ENCODE measurements around the gene MSANTD1. TPM values are rescaled to one million over a fixed set of nuclear protein-coding genes. Genes with fewer than 3 reads are reported as not detected.

Gene MSANTD1
- total and polyA plus RNA-seq, 7 donors, result 0.11 to 0.94 (median 0.34) TPM

- Histone ChIP-seq H3K36me3 (ENCODE audit: insufficient read depth in 1 of 2, low read depth in 1 of 2) (no peaks in the 10 kb centered on the region), H3K9me3 (no peaks in the 10 kb centered on the region), H3K4me1 (no peaks in the 10 kb centered on the region), H3K27ac (no peak overlapping the region), H3K27me3 (ENCODE audit: insufficient read depth in 3 of 3, low read length in 2 of 3) (no peaks in the 10 kb centered on the region), H3K4me3 (no peak overlapping the region)
- TF ChIP-seq CTCF (IDR thresholded peaks at IDR 0.05), result no peak
- ATAC-seq (no peak), DNase-seq (no peak)
- intact Hi-C loops (cut with DNase I), result no loop called here
- 82 to 87% (median 86%) methylated on average over 28 of the region's 28 CpGs for WGBS, 3 donors
Measured at GRCh38 chr4:3263053-3263875, 14.3 kb downstream of the MSANTD1 start.

DNA sequence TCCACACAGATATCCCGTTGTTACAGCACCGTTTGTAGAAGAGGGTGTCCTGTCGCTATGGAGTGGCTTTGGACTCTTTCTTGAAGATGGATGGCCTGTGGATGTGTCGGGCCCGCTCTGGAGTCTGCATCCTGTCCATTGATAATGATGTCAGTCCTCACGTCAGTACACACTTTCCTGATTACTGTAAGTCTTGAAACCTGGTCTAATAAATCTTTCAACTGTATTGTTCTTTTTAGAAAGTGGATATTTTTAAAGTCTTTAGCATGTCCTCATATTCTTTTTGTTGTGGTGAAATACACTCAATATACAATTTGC, 14.9 kb downstream of the MSANTD1 start:
- 67 to 79% (median 75%) methylated on average over 6 of the region's 6 CpGs for WGBS, 3 donors
- H3K27me3 ChIP-seq (ENCODE audit: insufficient read depth in 3 of 3, low read length in 2 of 3), result no peaks in the 10 kb centered on the region
- DNase-seq (no peak), ATAC-seq (no peak)
- no peaks in the 10 kb centered on the region for H3K36me3 ChIP-seq (ENCODE audit: insufficient read depth in 1 of 2, low read depth in 1 of 2)
- intact Hi-C loops (cut with DNase I), result no loop called here
- no peaks in the 10 kb centered on the region for H3K9me3 ChIP-seq
- no peak overlapping the region for H3K27ac ChIP-seq
- no peaks in the 10 kb centered on the region for H3K4me1 ChIP-seq
- H3K4me3 ChIP-seq, result no peak overlapping the region
- TF ChIP-seq CTCF (IDR thresholded peaks at IDR 0.05), result no peak

GRCh38 chr4:3266076-3266475, 17.1 kb downstream of the MSANTD1 start:
- Histone ChIP-seq H3K9me3 (no peaks in the 10 kb centered on the region), H3K4me3 (no peak overlapping the region), H3K4me1 (peaks cover 15% of the 10 kb centered on the region), H3K36me3 (ENCODE audit: insufficient read depth in 1 of 2, low read depth in 1 of 2) (no peaks in the 10 kb centered on the region), H3K27me3 (ENCODE audit: insufficient read depth in 3 of 3, low read length in 2 of 3) (no peaks in the 10 kb centered on the region), H3K27ac (no peak overlapping the region)
- no peak for TF ChIP-seq CTCF (IDR thresholded peaks at IDR 0.05)
- intact Hi-C loops (cut with DNase I), result no loop called here
- 95 to 97% (median 96%) methylated on average over 17 of the region's 17 CpGs for WGBS, 3 donors
- DNase-seq (peak in 1 of 2 donors; percentile 24), ATAC-seq (no peak)

GRCh38 chr4:3267576-3268394, 18.8 kb downstream of the MSANTD1 start:
- ATAC-seq, result no peak
- Histone ChIP-seq H3K4me1 (peaks cover 15% of the 10 kb centered on the region), H3K27me3 (ENCODE audit: insufficient read depth in 3 of 3, low read length in 2 of 3) (no peaks in the 10 kb centered on the region), H3K9me3 (no peaks in the 10 kb centered on the region), H3K27ac (no peak overlapping the region), H3K4me3 (no peak overlapping the region), H3K36me3 (ENCODE audit: insufficient read depth in 1 of 2, low read depth in 1 of 2) (no peaks in the 10 kb centered on the region)
- intact Hi-C loops (cut with DNase I), result no loop called here
- 75 to 81% (median 78%) methylated on average over 18 of the region's 18 CpGs for WGBS, 3 donors
- DNase-seq, result peak in 1 of 2 donors; percentile 10
- no peak for TF ChIP-seq CTCF (IDR thresholded peaks at IDR 0.05)

Data from psoas muscle (tissue), 8 donors.